Measurements from ENCODE around the gene PPP4R2.

GRCh38 chr3:73010158-73010557 is 13.5 kb downstream of the PPP4R2 start:
- TF ChIP-seq ZNF384 (IDR thresholded peaks at IDR 0.05) (no peak), TARDBP (IDR thresholded peaks at IDR 0.05) (no peak), ELF4 (IDR thresholded peaks at IDR 0.05) (no peak), LEF1 (IDR thresholded peaks at IDR 0.05; ENCODE audit: borderline replicate concordance) (no peak), FOXM1 (IDR thresholded peaks at IDR 0.05; ENCODE audit: borderline replicate concordance) (no peak), L3MBTL2 (conservative IDR thresholded peaks at IDR 0.05) (no peak), SP1 (IDR thresholded peaks at IDR 0.05) (no peak), SUZ12 (IDR thresholded peaks at IDR 0.05) (no peak), FOXK2 (IDR thresholded peaks at IDR 0.05) (no peak), ARNT (IDR thresholded peaks at IDR 0.05) (no peak), PKNOX1 (IDR thresholded peaks at IDR 0.05) (no peak), FOXA1 (IDR thresholded peaks at IDR 0.05) (no peak)
